ENCODE measurements around the gene CTDP1. TPM values are rescaled to one million over a fixed set of nuclear protein-coding genes. Genes with fewer than 3 reads are reported as not detected.

CTDP1 gene
- polyA plus RNA-seq, 1 experiment: 12.9 TPM

DNA sequence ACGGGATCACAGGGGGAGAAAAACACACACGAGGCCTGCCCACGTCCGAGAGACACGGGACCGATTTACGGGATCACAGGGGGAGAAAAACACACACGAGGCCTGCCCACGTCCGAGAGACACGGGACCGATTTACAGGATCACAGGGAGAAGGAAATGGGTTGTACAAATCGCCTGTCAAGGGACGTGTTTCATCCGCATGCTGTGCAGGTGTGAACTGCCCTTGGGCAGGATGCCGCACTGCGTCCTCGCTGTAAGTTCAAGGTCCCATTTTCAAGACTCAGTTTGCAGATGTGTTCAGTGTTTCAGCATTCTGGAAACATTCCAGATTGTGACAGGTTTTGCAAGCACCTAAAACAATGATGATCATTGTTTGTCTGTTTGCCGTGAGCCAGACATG lies 115.8 kb downstream of the CTDP1 start:
- TF ChIP-seq, protein P1, sequence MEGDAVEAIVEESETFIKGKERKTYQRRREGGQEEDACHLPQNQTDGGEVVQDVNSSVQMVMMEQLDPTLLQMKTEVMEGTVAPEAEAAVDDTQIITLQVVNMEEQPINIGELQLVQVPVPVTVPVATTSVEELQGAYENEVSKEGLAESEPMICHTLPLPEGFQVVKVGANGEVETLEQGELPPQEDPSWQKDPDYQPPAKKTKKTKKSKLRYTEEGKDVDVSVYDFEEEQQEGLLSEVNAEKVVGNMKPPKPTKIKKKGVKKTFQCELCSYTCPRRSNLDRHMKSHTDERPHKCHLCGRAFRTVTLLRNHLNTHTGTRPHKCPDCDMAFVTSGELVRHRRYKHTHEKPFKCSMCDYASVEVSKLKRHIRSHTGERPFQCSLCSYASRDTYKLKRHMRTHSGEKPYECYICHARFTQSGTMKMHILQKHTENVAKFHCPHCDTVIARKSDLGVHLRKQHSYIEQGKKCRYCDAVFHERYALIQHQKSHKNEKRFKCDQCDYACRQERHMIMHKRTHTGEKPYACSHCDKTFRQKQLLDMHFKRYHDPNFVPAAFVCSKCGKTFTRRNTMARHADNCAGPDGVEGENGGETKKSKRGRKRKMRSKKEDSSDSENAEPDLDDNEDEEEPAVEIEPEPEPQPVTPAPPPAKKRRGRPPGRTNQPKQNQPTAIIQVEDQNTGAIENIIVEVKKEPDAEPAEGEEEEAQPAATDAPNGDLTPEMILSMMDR (IDR thresholded peaks at IDR 0.05; ENCODE audit: insufficient read depth, low read depth, low read length): no peak
- no peak overlapping the region for H3K4me3 ChIP-seq (ENCODE audit: low read depth, low read length)
- DNase-seq (ENCODE audit: low read depth): no peak
- ChIA-PET CTCF (no interaction called here), POLR2A (no interaction called here)
- H3K27me3 ChIP-seq (ENCODE audit: control insufficient read depth, insufficient read depth, low read length): peaks cover 31% of the 10 kb centered on the region
- H3K36me3 ChIP-seq (ENCODE audit: control insufficient read depth, insufficient read depth, low read length): no peaks in the 10 kb centered on the region

DNA sequence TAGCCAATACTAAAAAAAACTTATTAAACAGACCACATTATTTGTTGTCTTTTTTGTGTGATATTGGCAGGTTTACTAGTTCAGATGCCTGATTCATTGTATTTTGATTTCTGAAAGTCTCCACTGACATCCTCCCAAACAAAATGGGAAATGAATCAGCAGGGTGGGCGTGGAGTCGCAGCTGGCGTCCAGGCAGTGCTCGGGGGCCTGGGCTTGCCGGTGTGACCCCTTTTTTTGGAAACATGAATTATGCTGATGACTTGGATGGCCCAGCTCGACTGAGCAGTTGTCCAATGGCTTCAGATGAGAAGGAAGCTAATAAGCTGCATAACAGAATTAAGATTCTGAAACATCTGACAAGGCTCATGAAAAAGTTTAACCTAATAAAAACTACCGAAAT lies 116.4 kb downstream of the CTDP1 start:
- H3K4me3 ChIP-seq (ENCODE audit: low read depth, low read length): no peak overlapping the region
- TF ChIP-seq, protein P1 (IDR thresholded peaks at IDR 0.05; ENCODE audit: insufficient read depth, low read depth, low read length): no peak
- DNase-seq (ENCODE audit: low read depth): no peak
- H3K36me3 ChIP-seq (ENCODE audit: control insufficient read depth, insufficient read depth, low read length): no peaks in the 10 kb centered on the region
- peaks cover 31% of the 10 kb centered on the region for H3K27me3 ChIP-seq (ENCODE audit: control insufficient read depth, insufficient read depth, low read length)
- POLR2A ChIA-PET: no interaction called here
- CTCF ChIA-PET: interaction anchor here (1.6 kb wide), 1 partner anchor 15 kb away, joined by 3 read pairs; no protein-coding TSS in a partner anchor

DNA sequence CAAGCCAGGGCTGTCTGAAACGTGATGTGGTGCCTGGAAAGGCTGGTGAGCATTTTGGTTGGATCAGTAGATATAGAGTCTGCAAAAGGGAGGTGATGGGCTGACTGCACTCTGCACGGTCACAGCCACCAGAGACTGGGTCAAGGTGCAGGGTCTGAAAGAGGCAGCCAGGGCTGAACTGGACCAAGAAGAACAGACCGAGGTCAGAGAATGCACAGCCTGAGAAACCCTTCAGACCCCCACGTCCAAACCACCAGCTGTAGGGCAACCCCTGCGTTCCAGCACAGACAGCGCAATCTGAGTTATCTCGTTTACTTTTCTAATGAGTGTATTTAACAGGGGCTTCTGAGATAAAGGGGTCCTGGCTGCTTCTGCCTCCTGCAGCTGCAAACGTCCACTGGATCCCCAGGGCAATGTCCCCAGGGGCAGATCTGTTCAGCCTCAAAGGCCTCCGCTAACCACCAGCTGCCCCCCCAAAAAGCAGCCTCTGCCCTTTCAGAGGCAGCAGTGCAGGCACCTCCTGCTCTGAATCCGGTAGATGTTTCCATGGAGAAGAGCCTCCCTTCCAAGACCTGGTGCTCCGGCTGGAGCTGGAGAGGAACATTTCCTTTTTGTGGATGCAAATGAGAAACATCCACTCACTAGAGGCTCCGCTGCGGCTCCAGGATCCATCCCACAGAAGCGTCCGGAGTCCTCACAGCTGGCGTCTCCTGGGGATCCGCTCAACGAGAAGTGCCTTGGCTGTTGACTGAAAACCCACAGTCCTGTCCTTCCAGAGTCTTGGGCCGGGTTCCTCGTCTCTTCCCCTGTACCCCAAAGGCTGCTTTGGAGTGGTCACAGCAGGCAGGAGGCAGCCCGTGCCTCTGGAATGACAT lies 117.2 kb downstream of the CTDP1 start:
- ChIA-PET POLR2A (no interaction called here), CTCF (interaction anchor here (1.6 kb wide), 1 partner anchor 15 kb away, joined by 3 read pairs; no protein-coding TSS in a partner anchor)
- Histone ChIP-seq H3K4me3 (ENCODE audit: low read depth, low read length) (no peak overlapping the region), H3K36me3 (ENCODE audit: control insufficient read depth, insufficient read depth, low read length) (no peaks in the 10 kb centered on the region), H3K27me3 (ENCODE audit: control insufficient read depth, insufficient read depth, low read length) (peaks cover 31% of the 10 kb centered on the region)
- TF ChIP-seq, protein P1 (IDR thresholded peaks at IDR 0.05; ENCODE audit: insufficient read depth, low read depth, low read length): no peak
- no peak for DNase-seq (ENCODE audit: low read depth)

DNA sequence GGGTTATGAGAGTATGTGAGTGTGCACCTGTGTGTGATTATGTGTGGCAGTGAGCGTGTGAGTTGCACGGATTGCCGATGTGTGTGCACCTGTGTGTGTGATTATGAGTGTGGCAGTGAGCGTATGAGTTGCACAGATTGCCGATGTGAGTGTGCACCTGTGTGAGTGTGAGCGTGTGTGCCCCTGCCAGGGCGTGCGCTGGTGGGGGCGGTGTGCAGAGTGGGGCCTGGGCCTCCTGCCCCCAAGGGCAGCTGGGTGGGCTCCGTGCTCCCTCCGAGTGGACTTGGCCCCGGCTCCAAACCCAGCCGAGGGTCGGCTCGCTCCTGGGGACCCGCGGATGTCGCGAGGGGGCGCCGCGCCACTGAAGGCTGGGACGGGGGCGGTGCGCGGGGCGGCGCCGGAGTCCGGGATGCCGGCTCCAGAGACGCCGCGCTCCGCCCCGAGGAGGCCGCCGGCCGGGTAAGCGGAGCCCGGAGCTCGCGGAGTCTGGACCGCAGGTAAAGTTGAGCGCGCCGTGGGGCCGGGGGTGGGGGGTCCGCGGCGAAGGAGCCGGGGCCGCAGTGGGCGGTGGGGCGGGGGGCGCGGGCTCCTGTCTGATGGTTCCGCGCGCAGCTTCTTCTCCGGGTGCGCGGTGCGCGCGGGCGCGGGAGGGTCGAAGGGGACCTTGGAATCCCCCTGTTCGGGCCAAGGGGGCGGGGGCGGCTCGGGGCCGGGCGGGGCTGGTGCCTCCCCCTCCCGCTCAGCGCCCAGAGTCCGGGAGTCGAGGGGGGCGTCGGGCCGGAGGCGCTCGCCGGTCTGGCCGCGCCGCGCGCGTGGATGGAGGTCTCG lies 118.1 kb downstream of the CTDP1 start, which contains the start of gene KCNG2:
Gene KCNG2, plus strand, starts transcription at position 421 of the 828 bp plus-strand sequence. CDS start 65,730 bp downstream, outside the sequence.
- DNase-seq (ENCODE audit: low read depth): no peak
- Histone ChIP-seq H3K36me3 (ENCODE audit: control insufficient read depth, insufficient read depth, low read length) (no peaks in the 10 kb centered on the region), H3K4me3 (ENCODE audit: low read depth, low read length) (peak within 1 kb of the TSS; percentile 3; the same call in 1 of the 2 replicates), H3K27me3 (ENCODE audit: control insufficient read depth, insufficient read depth, low read length) (peaks cover 33% of the 10 kb centered on the region)
- TF ChIP-seq, protein P1 (IDR thresholded peaks at IDR 0.05; ENCODE audit: insufficient read depth, low read depth, low read length): 0 out of 2 replicates have a peak, but pooled peaks have one; percentile 2
- POLR2A ChIA-PET: no interaction called here
- CTCF ChIA-PET: interaction anchor here (1.6 kb wide), 1 partner anchor 14 kb away, joined by 3 read pairs; no protein-coding TSS in a partner anchor
